Thoracic aorta (tissue), 2 donors: ENCODE measurements around the gene CCR5AS.

ENCODE experiments used
- ATAC-seq: fragments of 150-250 bp; one replicate; pipeline ENCODE4 v1.8.0; 2017; ENCODE audit warnings: low read depth; ENCODE audit not compliant: insufficient number of reproducible peaks, low FRiP score
- DNase-seq: peaks from one replicate; pipeline ENCODE4 v3.0.0-alpha.2; 2020; ENCODE audit warnings: low spot score
- H3K27ac ChIP-seq, 2 donors: fragments of 200-600 bp; sonication (generic); 1 replicate in 1 of 2; 2 replicates in 1 of 2; pipeline ENCODE4 v1.5.1; 2016; ENCODE audit warnings: mild to moderate bottlenecking in 2 of 2, moderate library complexity in 2 of 2
- H3K27me3 ChIP-seq: fragments of 200-600 bp; sonication (generic); replicated peaks from 2 replicates; pipeline ENCODE4 v1.6.0; 2016; ENCODE audit warnings: mild to moderate bottlenecking; ENCODE audit not compliant: insufficient read depth
- H3K36me3 ChIP-seq: fragments of 200-600 bp; sonication (generic); one replicate; pipeline ENCODE4 v1.5.1; 2016
- H3K4me1 ChIP-seq, 2 donors: fragments of 200-600 bp; sonication (generic); 1 replicate in 1 of 2; 2 replicates in 1 of 2; pipeline versions ENCODE4 v1.5.1 to v1.6.0; 2016; ENCODE audit warnings: low read depth in 2 of 2, mild to moderate bottlenecking in 1 of 2; ENCODE audit not compliant: control insufficient read depth in 1 of 2
- H3K4me3 ChIP-seq: fragments of 200-600 bp; sonication (generic); 2 replicates; pipeline ENCODE4 v1.5.1; 2016; ENCODE audit warnings: mild to moderate bottlenecking
- H3K9me3 ChIP-seq: fragments of 200-600 bp; sonication (generic); 2 replicates; pipeline ENCODE4 v1.5.1; 2016
- CTCF ChIP-seq: fragments of 200-600 bp; sonication (generic); IDR thresholded peaks from one replicate; pipeline ENCODE4 v1.5.1; 2019; ENCODE audit warnings: antibody characterized with exemption

Gene CCR5AS

GRCh38 chr3:46351646-46352045 is 55.2 kb downstream of the CCR5AS start:
- Histone ChIP-seq H3K27ac (no peak overlapping the region), H3K36me3 (no peaks in the 10 kb centered on the region), H3K27me3 (no peaks in the 10 kb centered on the region), H3K4me1 (no peaks in the 10 kb centered on the region), H3K4me3 (no peak overlapping the region), H3K9me3 (no peaks in the 10 kb centered on the region)
- no peak for TF ChIP-seq CTCF
- ATAC-seq (no peak), DNase-seq (no peak)

- Histone ChIP-seq H3K36me3 (no peaks in the 10 kb centered on the region), H3K27ac (no peak overlapping the region), H3K4me3 (no peak overlapping the region), H3K9me3 (no peaks in the 10 kb centered on the region), H3K4me1 (no peaks in the 10 kb centered on the region), H3K27me3 (no peaks in the 10 kb centered on the region)
- ATAC-seq (no peak), DNase-seq (no peak)
- no peak for TF ChIP-seq CTCF
Observed at GRCh38 chr3:46350262-46350565, 56.7 kb downstream of the CCR5AS start.

DNA sequence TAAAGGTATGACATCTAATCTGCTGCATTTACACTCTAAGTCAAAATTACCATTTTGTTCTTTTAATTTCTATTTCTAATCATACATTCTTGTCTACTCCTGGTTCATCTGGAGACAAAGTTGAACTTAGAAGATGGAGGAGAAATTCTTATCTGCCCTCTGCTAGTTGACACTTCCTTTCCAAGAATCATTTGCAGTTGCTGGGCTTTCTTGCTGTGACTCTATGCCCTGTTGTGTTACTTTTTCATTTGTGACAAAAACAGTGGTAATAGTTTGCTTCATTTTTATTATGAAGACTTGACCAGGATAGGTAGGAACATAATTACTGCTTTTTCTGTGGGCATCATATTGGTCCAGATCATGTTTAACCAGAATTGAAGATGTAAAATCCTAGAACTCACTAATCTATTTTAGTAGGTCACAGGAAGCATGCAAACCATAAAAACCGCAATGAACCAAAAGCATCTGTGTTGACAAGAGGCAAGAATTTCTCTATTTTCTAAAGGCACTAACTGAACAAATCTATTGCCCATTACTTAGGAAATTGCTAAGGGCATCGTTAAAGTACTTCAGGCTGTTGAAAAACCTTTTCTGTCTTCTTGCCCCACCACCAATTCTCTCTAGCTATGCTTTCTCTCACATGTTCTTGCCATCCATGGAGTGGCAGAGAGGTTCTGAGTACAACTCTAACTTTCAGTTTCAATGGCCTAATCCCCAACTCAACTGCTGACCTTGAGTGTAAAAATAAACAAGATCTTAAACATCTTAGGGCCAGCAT is 57.2 kb downstream of the CCR5AS start:
- Histone ChIP-seq H3K9me3 (no peaks in the 10 kb centered on the region), H3K27ac (no peak overlapping the region), H3K27me3 (no peaks in the 10 kb centered on the region), H3K36me3 (no peaks in the 10 kb centered on the region), H3K4me1 (no peaks in the 10 kb centered on the region), H3K4me3 (no peak overlapping the region)
- no peak for TF ChIP-seq CTCF
- ATAC-seq (no peak), DNase-seq (no peak)

DNA sequence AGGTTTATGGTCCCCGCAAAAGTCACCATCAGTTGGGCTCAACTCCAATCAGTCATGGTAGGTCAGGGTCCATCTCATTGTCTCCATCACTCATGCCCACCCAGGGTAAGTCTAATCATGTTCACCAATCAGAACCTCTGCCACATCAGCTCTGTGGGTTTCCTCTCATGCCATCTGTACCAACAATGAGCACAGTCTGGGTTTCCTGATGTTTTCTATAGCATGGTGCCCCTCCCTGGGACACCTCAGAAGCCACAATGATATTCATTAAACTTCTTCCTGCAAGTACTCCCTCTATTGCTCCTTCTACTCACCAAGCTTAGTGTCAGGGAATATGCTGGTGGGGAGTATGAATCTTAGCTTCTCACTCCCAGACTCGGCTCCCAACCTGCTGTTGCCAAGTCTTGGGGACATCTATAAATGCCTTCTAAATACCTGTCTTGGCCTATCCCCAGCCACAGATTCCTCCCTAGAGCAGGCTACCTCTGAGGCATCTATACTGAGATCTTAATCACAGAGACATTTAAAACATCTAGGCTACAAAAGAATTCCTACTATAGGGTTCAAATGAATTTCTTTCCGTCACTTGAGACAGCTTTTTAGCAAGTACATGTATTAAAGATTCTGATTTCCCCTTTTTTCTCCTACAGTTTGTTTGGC is 57.9 kb downstream of the CCR5AS start:
- H3K4me3 ChIP-seq, result no peak overlapping the region
- DNase-seq (no peak), ATAC-seq (no peak)
- no peaks in the 10 kb centered on the region for H3K4me1 ChIP-seq
- no peak for TF ChIP-seq CTCF
- H3K36me3 ChIP-seq, result no peaks in the 10 kb centered on the region
- no peaks in the 10 kb centered on the region for H3K9me3 ChIP-seq
- H3K27ac ChIP-seq, result no peak overlapping the region
- H3K27me3 ChIP-seq, result no peaks in the 10 kb centered on the region

- Histone ChIP-seq H3K27ac (no peak overlapping the region), H3K27me3 (no peaks in the 10 kb centered on the region), H3K9me3 (no peaks in the 10 kb centered on the region), H3K4me1 (no peaks in the 10 kb centered on the region), H3K36me3 (no peaks in the 10 kb centered on the region), H3K4me3 (no peak overlapping the region)
- TF ChIP-seq CTCF, result no peak
- ATAC-seq, result no peak
- no peak for DNase-seq
Observed at GRCh38 chr3:46344476-46344875, 62.4 kb downstream of the CCR5AS start.
